DMS 273 treated with DMSO at 0.1 percent for 48 hours (cell line): ENCODE results near the gene DEFB113.

Experiments
- DNase-seq: peaks from one replicate; lab custom pipeline; 2025; lab: John Stamatoyannopoulos, UW

The DEFB113 gene

DNA sequence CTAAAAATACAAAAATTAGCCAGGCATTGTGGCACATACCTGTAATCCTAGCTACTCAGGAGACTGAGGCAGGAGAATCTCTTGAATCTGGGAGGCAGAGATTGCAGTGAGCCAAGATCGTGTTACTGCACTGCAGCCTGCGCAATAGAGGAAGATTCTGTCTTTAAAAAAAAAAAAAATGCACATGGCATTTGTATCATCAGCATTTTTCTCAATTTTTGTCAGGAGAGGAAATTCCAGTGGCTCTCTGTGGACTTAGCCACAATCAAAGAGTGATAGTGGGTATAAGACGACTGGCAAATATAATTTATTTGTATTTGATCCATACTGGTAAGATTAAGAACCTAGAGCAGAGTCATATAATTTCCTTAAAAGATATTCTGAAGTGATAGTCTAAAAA lies 34.0 kb downstream of the DEFB113 start:
- DNase-seq, result no peak

DNA sequence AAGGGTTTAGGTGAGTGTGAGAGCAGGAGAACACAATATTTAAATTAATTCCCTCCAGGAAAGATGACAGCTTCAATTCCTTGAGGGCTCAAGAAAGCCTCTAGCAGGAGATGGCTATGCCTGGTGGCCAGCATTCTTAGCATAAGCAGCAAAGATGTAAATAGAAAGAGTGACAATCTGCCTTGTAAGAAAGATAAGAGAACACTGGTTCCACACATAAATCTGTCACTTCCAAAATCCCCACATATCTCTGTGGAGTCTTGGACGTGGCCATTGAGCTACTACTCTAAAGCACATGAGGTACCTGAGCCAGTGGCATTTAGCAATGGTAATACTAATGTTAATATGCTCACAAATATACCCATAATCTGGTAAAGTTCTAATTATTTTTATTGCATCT lies 34.7 kb downstream of the DEFB113 start:
- no peak for DNase-seq

DNA sequence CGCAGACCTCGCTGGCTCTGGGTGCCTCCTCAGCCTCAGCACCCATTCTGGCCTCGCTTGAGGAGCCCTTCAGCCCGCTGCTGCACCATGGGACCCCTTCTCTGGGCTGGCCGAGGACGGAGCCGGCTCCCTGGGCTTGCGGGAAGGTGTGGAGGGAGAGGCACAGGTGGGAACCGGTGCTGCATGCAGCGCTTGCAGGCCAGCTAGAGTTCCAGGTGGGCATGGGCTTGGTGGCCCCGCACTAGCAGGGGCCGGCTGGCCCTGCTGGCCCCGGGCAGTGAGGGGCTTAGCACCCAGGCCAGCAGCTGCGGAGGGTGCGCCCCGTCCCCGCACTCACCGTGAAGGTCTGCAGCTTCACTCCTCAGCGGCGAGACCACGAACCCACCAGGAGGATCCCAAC lies 35.9 kb downstream of the DEFB113 start:
- no peak for DNase-seq

DNA sequence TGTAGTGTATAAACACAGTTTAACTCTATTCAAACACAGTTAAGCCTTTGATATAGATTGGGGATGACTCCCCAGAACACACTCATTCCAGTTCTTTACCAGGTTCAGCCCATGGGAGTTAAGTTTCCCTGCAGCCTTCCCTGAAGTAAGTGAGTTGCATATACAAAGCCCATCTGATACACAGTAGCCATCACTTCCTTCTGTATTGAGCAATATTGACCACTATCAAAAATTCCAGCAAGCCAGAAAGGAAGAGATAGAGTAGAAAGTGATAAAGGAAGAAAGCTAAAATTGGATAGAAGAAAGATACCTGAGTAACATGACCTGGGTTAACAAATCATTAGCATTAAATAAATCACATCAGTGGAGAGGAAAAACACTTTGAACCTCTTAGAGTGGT lies 40.1 kb downstream of the DEFB113 start:
- DNase-seq, result no peak

DNA sequence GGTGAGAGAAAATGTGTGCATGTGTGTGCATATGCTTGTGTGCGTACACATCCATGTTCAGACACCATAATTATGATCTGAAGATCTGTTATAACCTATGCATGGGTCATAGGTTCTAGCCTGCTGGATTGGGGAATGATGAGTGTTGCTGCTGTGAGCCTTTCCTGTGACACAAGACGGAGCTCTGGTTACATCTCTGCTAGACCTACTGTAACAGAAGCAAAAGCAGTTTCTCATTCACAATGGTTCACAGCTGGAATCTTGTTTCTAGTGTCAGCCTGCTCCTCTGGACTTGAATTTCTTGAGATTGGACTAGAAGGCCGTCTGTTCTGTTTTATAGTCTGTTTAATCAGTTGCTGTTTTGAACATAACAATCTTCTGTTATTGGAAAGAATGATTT lies 45.6 kb downstream of the DEFB113 start:
- no peak for DNase-seq

DNA sequence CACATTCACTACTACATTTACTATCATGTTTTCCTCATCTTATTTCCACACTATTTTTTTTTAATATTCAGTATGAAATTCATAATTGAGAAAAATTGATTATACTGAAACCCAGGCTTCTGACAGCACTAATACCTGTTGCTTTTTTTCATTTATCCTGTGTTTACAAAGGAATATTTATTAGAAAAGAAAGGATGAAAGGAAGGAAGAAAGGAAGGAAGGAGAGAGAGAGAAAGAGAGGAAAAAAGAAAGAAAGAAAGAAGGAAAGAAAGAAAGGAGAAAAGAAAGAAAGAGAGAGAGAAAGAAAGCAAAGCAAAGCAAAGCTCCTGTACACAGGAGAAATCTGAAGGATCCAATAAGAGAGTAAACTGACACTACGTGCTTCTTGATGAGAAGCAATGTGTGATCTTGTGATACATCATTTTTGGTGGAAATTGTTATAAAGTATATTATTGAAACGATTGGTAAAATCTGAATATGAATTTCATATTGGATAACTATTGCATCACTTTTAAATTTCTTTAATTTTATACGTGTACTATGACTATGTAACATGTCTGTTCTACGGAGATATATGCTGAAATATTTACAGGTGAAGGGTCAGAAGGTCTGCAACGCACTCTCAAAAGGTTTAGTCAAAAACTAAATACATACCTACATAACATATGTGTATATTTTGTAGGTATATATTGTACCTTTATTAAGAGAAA lies 49.3 kb downstream of the DEFB113 start:
- no peak for DNase-seq

DNA sequence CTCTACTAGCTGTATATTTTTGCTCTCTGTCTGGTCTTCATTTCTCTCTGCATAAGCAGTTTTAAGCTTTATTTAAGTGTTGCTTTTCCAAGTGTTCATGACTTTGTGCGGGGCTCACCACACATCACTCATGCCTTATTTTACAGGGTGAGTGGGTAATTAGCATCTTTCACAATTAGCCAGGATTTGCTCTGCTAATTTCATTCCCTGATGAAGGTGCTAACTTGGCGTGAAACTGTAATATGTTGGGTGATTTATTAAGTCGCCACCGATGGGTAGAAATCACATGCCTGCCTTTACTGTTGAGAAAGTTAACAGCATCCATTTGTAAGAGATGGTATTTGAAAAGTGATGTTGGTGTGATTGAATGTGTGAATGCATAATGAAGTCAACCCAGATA lies 50.2 kb downstream of the DEFB113 start:
- no peak for DNase-seq

DNA sequence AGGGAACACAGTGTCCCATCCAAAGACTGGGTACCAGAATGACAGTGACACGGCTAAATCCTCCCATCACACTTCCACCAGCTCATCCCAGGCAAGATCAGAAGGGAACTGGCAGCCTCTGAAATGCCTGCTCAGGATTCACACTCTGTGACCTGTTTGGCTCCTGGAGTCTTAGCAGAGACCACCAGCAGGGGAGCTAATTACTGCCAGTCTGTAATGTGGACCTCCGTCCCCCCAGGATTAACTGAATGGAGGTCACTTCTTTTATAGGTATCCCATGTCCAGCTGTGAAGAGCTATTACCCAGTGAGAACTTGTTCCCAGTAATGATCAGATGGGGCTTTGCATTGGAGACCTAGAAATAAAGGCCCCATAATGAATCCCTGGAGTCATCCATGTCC lies 50.6 kb downstream of the DEFB113 start:
- DNase-seq, result no peak
